RWPE1 (cell line): ENCODE data around the gene SPRY2.
"Not testable (repeated sequence)": the region's sequence is repeated elsewhere in the genome, so short reads cannot be mapped to it uniquely, and the experiment has no call there.

Source experiments
- CTCF ChIA-PET: fragments of 350-600 bp; sonication (Branson Sonifier 250); formaldehyde crosslinking; extraction: SDS; loops from one replicate; lab custom pipeline; 2021; lab: Yijun Ruan, JAX
- POLR2A ChIA-PET: fragments of 400-600 bp; formaldehyde crosslinking; extraction: SDS; loops from one replicate; lab custom pipeline; 2020; ENCODE audit warnings: antibody characterized with exemption; ENCODE audit not compliant: low non-redundant PET; lab: Yijun Ruan, JAX
- DNase-seq: peaks from one replicate; pipeline ENCODE4 v3.0.0; 2012; ENCODE audit warnings: low spot score
- H3K27ac ChIP-seq: fragments of 450-650 bp; 2 replicates; pipeline ENCODE4 v1.5.1; 2017
- TF ChIP-seq, protein P1 (sequence below): fragments of 450-650 bp; conservative IDR thresholded peaks from 2 replicates; pipeline ENCODE4 v1.5.1; 2017; ENCODE audit warnings: low read depth, mild to moderate bottlenecking

SPRY2 gene

DNA sequence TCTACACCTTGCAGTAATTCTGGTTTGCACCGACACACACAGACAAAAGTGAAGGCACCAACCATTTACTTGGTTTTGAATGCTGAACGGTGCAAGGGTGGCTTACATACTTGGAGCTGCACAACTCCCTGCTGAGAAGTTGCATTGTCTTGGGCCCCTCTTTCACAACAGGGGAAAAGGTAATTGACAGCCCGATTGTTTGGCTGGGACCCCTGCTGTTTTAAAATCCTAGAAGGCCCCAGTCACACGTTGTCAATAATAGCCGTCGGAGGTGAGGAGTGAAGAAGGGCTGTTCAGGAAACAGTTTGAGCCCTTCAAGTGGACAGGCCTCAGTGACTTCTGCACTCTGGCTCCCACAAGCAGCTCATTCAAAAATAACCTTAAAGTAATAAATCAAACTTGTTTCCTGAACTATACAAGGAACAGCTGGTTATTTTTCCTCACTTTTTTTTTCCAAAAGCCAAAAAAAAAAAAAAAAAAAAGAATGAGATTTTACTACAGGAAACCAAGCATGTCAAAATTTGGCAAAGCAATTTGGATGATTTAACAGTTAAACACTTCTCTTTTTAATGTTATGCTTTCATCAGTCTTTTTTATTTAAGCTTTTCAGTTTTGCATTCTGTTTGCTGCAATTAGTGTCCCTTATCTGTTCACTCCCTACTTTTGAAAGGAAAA is 19.0 kb upstream of the SPRY2 start:
- ChIA-PET CTCF (interaction anchor here (0.7 to 1.0 kb wide), 2 partner anchors 16 to 18 kb away, joined by 3 read pairs; no protein-coding TSS in a partner anchor), POLR2A (no interaction called here)
- DNase-seq: no peak
- TF ChIP-seq, protein P1, sequence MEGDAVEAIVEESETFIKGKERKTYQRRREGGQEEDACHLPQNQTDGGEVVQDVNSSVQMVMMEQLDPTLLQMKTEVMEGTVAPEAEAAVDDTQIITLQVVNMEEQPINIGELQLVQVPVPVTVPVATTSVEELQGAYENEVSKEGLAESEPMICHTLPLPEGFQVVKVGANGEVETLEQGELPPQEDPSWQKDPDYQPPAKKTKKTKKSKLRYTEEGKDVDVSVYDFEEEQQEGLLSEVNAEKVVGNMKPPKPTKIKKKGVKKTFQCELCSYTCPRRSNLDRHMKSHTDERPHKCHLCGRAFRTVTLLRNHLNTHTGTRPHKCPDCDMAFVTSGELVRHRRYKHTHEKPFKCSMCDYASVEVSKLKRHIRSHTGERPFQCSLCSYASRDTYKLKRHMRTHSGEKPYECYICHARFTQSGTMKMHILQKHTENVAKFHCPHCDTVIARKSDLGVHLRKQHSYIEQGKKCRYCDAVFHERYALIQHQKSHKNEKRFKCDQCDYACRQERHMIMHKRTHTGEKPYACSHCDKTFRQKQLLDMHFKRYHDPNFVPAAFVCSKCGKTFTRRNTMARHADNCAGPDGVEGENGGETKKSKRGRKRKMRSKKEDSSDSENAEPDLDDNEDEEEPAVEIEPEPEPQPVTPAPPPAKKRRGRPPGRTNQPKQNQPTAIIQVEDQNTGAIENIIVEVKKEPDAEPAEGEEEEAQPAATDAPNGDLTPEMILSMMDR: no peak
- no peak overlapping the region for H3K27ac ChIP-seq

DNA sequence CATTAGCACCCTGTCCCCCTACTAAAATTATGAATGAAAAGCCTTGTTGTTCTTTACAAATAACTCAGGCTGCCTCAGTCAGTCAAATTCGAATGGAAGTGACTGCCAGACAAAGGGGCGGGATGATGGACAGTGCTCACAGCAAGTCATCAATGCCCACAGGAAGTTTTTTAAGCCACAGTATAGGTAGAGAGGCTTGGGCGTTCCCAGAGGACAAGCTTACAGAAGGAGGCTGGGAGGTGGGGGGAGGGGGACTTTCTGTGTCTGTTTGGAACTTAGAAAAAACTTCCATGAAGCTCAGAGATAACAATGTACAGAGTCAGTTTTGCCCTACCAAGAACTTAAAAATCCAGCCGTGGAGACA is 18.5 kb upstream of the SPRY2 start:
- POLR2A ChIA-PET: no interaction called here

DNA sequence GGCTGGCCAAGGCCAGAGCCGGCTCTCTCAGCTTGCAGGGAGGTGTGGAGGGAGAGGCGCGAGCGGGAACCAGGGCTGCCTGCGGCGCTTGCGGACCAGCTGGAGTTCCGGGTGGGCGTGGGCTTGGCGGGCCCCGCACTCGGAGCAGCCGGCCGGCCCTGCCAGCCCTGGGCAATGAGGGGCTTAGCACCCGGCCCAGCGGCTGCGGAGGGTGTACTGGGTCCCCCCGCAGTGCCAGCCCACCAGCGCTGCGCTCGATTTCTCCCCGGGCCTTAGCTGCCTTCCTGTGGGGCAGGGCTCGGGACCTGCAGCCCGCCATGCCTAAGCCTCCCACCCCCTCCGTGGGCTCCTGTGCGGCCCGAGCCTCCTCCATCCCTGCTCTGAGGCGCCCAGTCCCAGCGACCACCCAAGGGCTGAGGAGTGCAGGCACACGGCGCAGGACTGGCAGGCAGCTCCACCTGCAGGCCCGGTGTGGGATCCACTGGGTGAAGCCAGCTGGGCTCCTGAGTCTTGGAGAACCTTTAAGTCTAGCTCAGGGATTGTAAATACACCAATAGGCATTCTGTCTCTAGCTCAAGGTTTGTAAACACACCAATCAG is 14.7 kb upstream of the SPRY2 start:
- DNase-seq, H3K27ac ChIP-seq, CTCF ChIA-PET, POLR2A ChIA-PET: not testable (repeated sequence)

More for the DNA sequence above, 18.5 kb upstream of the SPRY2 start:
- DNase-seq: no peak
- TF ChIP-seq, protein P1: no peak
- no peak overlapping the region for H3K27ac ChIP-seq
- CTCF ChIA-PET: no interaction called here

GRCh38 chr13:80348750-80349149 is 7.8 kb upstream of the SPRY2 start:
- CTCF ChIA-PET: no interaction called here
- TF ChIP-seq, protein P1: no peak
- DNase-seq: no peak
- POLR2A ChIA-PET: no interaction called here
- no peak overlapping the region for H3K27ac ChIP-seq

- no peak overlapping the region for H3K27ac ChIP-seq
- DNase-seq: no peak
- ChIA-PET CTCF (no interaction called here), POLR2A (no interaction called here)
- TF ChIP-seq, protein P1: no peak
Measured at GRCh38 chr13:80348314-80348713, 7.4 kb upstream of the SPRY2 start.

GRCh38 chr13:80345771-80346510 is 5.0 kb upstream of the SPRY2 start:
- H3K27ac ChIP-seq: no peak overlapping the region
- POLR2A ChIA-PET: no interaction called here
- TF ChIP-seq, protein P1: no peak
- no peak for DNase-seq
- CTCF ChIA-PET: no interaction called here

- POLR2A ChIA-PET, DNase-seq, H3K27ac ChIP-seq: not testable (repeated sequence)
- CTCF ChIA-PET: interaction anchor here (1.1 to 3.0 kb wide), 2 partner anchors 16 to 673 kb away, joined by 3 to 14 read pairs; no protein-coding TSS in a partner anchor
Measured at GRCh38 chr13:80344032-80344431, 3.1 kb upstream of the SPRY2 start.
